Measurements from ENCODE around the gene GPR137B.

Gene GPR137B

DNA sequence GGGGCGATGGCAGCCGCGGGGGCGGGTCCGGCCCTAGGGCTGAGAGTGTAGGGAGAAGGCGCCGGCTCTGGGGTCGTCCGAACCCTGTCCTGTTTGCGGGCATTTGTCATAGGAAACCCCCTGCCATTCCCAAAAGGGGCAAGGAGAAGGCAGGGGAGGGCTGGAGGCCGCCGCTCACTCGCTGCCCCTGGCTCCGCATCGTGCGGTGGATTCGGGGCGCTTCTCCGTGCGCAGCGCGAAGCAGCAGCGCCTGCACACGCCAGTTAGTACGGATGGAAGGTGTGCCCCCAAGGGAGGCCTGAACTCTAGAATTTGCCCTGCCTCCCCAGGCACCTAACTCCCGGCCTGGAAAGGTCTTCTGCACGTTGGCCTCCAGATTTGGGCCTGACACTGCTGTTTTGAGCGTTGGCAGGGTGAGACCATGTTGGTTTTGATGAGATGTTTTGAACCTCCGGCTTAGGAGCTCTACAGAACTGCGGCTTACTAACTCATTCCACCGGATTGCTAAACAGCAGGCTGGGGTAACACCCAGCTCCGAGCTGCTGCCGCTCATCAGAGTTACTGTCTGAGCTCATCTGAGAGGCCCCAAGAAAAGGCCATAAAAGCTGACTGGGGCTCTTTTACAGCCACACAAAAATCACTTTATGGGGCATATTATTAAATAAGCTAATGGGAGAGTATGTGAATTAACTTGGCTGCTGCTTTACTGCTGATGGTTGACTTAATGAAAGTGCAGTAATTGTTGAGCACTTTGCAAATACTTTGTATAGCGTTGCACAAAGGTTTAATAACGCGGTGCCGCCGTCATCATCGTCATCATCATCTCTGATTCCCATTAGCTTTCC is 987 bp downstream of the GPR137B start (continued):
- no peak for TF ChIP-seq ZNF146 (tag by site-specific recombination; IDR thresholded peaks at IDR 0.05)
- no peak; the same call in 1 of the 2 replicates for TF ChIP-seq KLF7 (tag by site-specific recombination; IDR thresholded peaks at IDR 0.05; ENCODE audit: borderline replicate concordance)
- TF ChIP-seq ZNF621 (tag by site-specific recombination; IDR thresholded peaks at IDR 0.05): no peak
- TF ChIP-seq GLIS1 (tag by site-specific recombination; IDR thresholded peaks at IDR 0.05): peak; percentile 36; the same call in 1 of the 2 replicates
- no peak for TF ChIP-seq ZNF654 (tag by site-specific recombination; IDR thresholded peaks at IDR 0.05; ENCODE audit: low read depth)
- peak; percentile 34; the same call in 1 of the 2 replicates for TF ChIP-seq WT1 (tag by site-specific recombination; IDR thresholded peaks at IDR 0.05)
- peak; percentile 82 for TF ChIP-seq FEZF1 (tag by site-specific recombination; IDR thresholded peaks at IDR 0.05)
- TF ChIP-seq, protein P1, sequence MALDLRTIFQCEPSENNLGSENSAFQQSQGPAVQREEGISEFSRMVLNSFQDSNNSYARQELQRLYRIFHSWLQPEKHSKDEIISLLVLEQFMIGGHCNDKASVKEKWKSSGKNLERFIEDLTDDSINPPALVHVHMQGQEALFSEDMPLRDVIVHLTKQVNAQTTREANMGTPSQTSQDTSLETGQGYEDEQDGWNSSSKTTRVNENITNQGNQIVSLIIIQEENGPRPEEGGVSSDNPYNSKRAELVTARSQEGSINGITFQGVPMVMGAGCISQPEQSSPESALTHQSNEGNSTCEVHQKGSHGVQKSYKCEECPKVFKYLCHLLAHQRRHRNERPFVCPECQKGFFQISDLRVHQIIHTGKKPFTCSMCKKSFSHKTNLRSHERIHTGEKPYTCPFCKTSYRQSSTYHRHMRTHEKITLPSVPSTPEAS (tag by site-specific recombination; IDR thresholded peaks at IDR 0.05): 0 out of 2 replicates have a peak, but pooled peaks have one; percentile 13
- TF ChIP-seq KLF8 (tag by site-specific recombination; IDR thresholded peaks at IDR 0.05): 0 out of 2 replicates have a peak, but pooled peaks have one; percentile 32
- TF ChIP-seq ZBTB20 (tag by site-specific recombination; IDR thresholded peaks at IDR 0.05): peak; percentile 74
- TF ChIP-seq ZNF596 (tag by site-specific recombination; IDR thresholded peaks at IDR 0.05): no peak
- peak; percentile 78; the same call in 1 of the 2 replicates for TF ChIP-seq ZNF837 (tag by site-specific recombination; IDR thresholded peaks at IDR 0.05)
- TF ChIP-seq ZNF335 (tag by site-specific recombination; conservative IDR thresholded peaks at IDR 0.05): peak; percentile 98
- TF ChIP-seq ZNF548 (tag by site-specific recombination; IDR thresholded peaks at IDR 0.05): no peak
- peak; percentile 54; the same call in 1 of the 2 replicates for TF ChIP-seq ZBTB48 (tag by site-specific recombination; IDR thresholded peaks at IDR 0.05)
- no peak for TF ChIP-seq ZSCAN16 (tag by site-specific recombination; IDR thresholded peaks at IDR 0.05)
- TF ChIP-seq ZNF670 (tag by site-specific recombination; IDR thresholded peaks at IDR 0.05; ENCODE audit: low read depth): no peak
- peak; percentile 25; the same call in 1 of the 2 replicates for TF ChIP-seq ZNF501 (tag by site-specific recombination; IDR thresholded peaks at IDR 0.05)

DNA sequence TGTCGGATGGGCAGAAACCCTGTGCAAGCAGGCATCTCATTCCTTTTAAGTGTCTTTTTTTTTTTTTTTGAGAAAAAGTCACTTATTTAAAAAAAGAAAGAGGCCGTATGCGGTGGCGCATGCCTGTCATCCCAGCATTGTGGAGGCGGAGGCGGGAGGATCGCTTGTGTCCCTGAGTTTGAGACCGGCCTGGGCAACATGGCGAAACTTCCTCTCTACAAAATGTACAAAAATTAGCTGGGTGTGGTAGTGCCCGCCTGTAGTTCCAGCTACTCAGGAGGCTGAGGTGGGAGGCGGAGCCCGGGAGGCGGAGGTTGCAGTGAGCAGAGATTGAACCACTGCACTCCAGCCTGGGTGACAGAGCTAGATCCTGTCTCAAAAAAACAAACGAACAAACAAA is 1.7 kb downstream of the GPR137B start:
- TF ChIP-seq SP2 (tag by site-specific recombination; IDR thresholded peaks at IDR 0.05): peak; percentile 65
- peak; percentile 41; the same call in 1 of the 2 replicates for TF ChIP-seq SP3 (tag by site-specific recombination; IDR thresholded peaks at IDR 0.05)
- TF ChIP-seq GFI1B (tag by site-specific recombination; IDR thresholded peaks at IDR 0.05): 0 out of 2 replicates have a peak, but pooled peaks have one; percentile 28
- TF ChIP-seq ZNF510 (tag by site-specific recombination; IDR thresholded peaks at IDR 0.05; ENCODE audit: insufficient replicate concordance): no peak
- TF ChIP-seq, protein P2, sequence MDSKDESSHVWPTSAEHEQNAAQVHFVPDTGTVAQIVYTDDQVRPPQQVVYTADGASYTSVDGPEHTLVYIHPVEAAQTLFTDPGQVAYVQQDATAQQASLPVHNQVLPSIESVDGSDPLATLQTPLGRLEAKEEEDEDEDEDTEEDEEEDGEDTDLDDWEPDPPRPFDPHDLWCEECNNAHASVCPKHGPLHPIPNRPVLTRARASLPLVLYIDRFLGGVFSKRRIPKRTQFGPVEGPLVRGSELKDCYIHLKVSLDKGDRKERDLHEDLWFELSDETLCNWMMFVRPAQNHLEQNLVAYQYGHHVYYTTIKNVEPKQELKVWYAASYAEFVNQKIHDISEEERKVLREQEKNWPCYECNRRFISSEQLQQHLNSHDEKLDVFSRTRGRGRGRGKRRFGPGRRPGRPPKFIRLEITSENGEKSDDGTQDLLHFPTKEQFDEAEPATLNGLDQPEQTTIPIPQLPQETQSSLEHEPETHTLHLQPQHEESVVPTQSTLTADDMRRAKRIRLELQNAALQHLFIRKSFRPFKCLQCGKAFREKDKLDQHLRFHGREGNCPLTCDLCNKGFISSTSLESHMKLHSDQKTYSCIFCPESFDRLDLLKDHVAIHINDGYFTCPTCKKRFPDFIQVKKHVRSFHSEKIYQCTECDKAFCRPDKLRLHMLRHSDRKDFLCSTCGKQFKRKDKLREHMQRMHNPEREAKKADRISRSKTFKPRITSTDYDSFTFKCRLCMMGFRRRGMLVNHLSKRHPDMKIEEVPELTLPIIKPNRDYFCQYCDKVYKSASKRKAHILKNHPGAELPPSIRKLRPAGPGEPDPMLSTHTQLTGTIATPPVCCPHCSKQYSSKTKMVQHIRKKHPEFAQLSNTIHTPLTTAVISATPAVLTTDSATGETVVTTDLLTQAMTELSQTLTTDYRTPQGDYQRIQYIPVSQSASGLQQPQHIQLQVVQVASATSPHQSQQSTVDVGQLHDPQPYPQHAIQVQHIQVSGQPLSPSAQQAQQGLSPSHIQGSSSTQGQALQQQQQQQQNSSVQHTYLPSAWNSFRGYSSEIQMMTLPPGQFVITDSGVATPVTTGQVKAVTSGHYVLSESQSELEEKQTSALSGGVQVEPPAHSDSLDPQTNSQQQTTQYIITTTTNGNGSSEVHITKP (tag by site-specific recombination; IDR thresholded peaks at IDR 0.05): peak; percentile 74
- TF ChIP-seq, protein P3, sequence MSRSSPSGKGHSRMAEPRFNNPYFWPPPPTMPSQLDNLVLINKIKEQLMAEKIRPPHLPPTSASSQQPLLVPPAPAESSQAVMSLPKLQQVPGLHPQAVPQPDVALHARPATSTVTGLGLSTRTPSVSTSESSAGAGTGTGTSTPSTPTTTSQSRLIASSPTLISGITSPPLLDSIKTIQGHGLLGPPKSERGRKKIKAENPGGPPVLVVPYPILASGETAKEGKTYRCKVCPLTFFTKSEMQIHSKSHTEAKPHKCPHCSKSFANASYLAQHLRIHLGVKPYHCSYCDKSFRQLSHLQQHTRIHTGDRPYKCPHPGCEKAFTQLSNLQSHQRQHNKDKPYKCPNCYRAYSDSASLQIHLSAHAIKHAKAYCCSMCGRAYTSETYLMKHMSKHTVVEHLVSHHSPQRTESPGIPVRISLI (tag by site-specific recombination; IDR thresholded peaks at IDR 0.05): peak; percentile 80; the same call in 1 of the 2 replicates
- TF ChIP-seq, protein P4, sequence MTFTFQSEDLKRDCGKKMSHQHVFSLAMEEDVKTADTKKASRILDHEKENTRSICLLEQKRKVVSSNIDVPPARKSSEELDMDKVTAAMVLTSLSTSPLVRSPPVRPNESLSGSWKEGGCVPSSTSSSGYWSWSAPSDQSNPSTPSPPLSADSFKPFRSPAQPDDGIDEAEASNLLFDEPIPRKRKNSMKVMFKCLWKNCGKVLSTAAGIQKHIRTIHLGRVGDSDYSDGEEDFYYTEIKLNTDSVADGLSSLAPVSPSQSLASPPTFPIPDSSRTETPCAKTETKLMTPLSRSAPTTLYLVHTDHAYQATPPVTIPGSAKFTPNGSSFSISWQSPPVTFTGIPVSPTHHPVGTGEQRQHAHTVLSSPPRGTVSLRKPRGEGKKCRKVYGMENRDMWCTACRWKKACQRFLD (tag by site-specific recombination; IDR thresholded peaks at IDR 0.05): no peak
- POLR2A ChIA-PET: interaction anchor here (0.5 to 1.3 kb wide), 2 partner anchors 138 to 1482 kb away, joined by 4 to 5 read pairs; partner anchors contain the start of gene ERO1B
- H3K36me3 ChIP-seq (ENCODE audit: control insufficient read depth in 2 of 2, insufficient read depth in 1 of 2, low read length in 2 of 2): peaks cover 6 to 9% of the 10 kb centered on the region in 2 experiments; a peak in 2 of 3 replicates
- no peaks in the 10 kb centered on the region for H3K9me3 ChIP-seq (ENCODE audit: control insufficient read depth, insufficient read depth, low read depth, low read length)
- H3K27ac ChIP-seq (ENCODE audit: extremely low read depth, low read depth, low read length): no peak overlapping the region
- H3K4me1 ChIP-seq (ENCODE audit: control insufficient read depth, insufficient read depth, low read length): peaks cover 5% of the 10 kb centered on the region
- peak overlapping the region; percentile 79 for H3K4me3 ChIP-seq (ENCODE audit: low read depth, low read length)
- CTCF ChIA-PET: interaction anchor here (0.6 to 2.1 kb wide), 5 partner anchors 14 to 487 kb away, joined by 4 to 7 read pairs (median 4); no protein-coding TSS in a partner anchor
